ENCODE data around the gene ATRN. TPM values are rescaled to one million over a fixed set of nuclear protein-coding genes. Genes with fewer than 3 reads are reported as not detected.

Gene ATRN
- total and polyA plus RNA-seq, 2 experiments from 2014 or later, result 13.6 to 26.8 TPM

DNA sequence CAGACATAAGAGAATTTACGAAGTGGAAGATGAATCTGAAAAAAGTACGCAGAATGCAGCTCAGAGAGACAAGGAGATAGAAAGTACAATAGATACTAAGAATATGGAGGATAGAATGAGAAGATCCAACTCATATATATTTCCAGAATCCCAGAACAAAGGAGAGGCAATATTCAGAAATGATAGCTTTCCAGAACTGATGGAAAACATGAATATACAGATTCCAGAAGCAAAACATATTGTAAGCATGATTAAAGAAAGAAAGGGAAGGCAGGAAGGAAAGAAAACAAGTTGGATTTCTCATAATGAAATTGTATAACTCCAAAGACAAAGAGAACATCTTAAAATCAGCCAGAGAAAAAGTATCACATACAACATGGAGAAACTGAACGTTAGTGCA, 169.4 kb downstream of the ATRN start:
- Histone ChIP-seq H3K4me3 (no peak overlapping the region), H3K27me3 (no peaks in the 10 kb centered on the region), H3K36me3 (peaks cover 18% of the 10 kb centered on the region), H3K9me3 (ENCODE audit: low read depth) (no peaks in the 10 kb centered on the region), H3K4me1 (ENCODE audit: low read depth) (peaks cover 4% of the 10 kb centered on the region), H3K27ac (no peak overlapping the region)
- no peak for DNase-seq (ENCODE audit: low read depth in 1 of 2, low spot score in 1 of 2)
- TF ChIP-seq CTCF (IDR thresholded peaks at IDR 0.05; ENCODE audit: low read depth, low read length), result no peak

DNA sequence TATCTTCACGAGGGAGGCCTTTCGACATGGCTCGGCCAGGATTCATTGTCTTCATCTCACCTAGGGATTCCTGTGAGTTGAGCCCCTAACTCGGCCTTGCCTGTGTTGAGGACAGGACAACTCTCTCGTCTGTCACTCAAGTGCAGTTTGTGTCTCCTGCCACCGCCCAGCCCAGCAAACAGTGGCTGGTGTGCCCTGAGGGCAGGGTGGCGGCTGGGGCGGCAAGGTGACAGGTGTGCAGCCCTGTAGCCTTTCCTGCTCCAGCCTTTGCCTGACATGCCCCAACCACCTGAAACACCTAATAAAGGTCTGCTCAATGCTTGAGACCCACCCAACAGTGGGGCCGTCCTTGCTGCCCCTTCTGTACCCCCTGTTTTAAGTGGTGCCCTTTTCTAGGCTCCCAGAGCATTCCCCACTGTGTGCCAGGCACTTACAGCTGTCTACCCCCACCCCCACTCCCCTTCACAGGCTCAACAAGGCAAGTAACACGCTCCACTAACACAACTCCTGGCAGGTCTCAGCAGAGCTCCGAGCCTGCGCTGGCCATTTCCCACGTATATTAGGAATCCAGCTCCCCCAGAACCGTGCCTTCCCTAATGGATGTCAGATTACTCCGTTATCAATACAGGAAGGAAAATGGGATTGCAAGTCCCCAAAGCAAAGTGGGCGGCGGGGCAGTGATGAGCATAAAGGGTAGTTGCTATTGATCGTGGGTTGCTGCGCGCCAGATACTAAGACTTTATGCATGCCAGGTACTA, 174.7 kb downstream of the ATRN start:
- Histone ChIP-seq H3K9me3 (ENCODE audit: low read depth) (no peaks in the 10 kb centered on the region), H3K36me3 (peaks cover 20% of the 10 kb centered on the region), H3K27ac (no peak overlapping the region), H3K4me1 (ENCODE audit: low read depth) (no peaks in the 10 kb centered on the region), H3K27me3 (no peaks in the 10 kb centered on the region), H3K4me3 (no peak overlapping the region)
- no peak for TF ChIP-seq CTCF (IDR thresholded peaks at IDR 0.05; ENCODE audit: low read depth, low read length)
- no peak for DNase-seq (ENCODE audit: low read depth in 1 of 2, low spot score in 1 of 2)

GRCh38 chr20:3646067-3646440, 175.2 kb downstream of the ATRN start:
- peaks cover 20% of the 10 kb centered on the region for H3K36me3 ChIP-seq
- H3K27me3 ChIP-seq, result no peaks in the 10 kb centered on the region
- peak in 1 of 2 donors; percentile 11 for DNase-seq (ENCODE audit: low read depth in 1 of 2, low spot score in 1 of 2)
- H3K27ac ChIP-seq, result no peak overlapping the region
- no peak for TF ChIP-seq CTCF (IDR thresholded peaks at IDR 0.05; ENCODE audit: low read depth, low read length)
- no peaks in the 10 kb centered on the region for H3K4me1 ChIP-seq (ENCODE audit: low read depth)
- no peak overlapping the region for H3K4me3 ChIP-seq
- H3K9me3 ChIP-seq (ENCODE audit: low read depth), result no peaks in the 10 kb centered on the region

GRCh38 chr20:3646651-3647050, 175.8 kb downstream of the ATRN start:
- Histone ChIP-seq H3K9me3 (ENCODE audit: low read depth) (no peaks in the 10 kb centered on the region), H3K27ac (no peak overlapping the region), H3K4me3 (no peak overlapping the region), H3K27me3 (no peaks in the 10 kb centered on the region), H3K36me3 (peaks cover 20% of the 10 kb centered on the region), H3K4me1 (ENCODE audit: low read depth) (no peaks in the 10 kb centered on the region)
- DNase-seq (ENCODE audit: low read depth in 1 of 2, low spot score in 1 of 2), result no peak
- TF ChIP-seq CTCF (IDR thresholded peaks at IDR 0.05; ENCODE audit: low read depth, low read length), result no peak

DNA sequence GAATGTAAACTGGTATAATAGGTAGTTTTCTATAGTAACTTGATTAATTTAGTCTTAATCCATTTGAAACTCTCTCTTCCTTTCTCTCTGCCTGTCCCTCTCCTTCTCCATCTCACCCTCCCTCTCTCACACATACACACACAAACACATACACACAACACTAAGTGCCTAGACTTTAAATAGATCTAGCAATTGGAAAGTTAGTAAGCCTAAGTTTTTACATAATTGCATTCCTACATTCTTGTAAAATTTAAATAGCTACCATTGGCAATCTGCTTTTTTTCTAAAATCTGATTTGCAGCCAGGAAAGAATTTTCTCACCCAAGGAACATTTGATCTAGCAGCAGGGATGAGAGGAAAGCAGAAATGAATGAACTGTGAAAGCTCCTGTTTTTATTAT, 176.7 kb downstream of the ATRN start:
- TF ChIP-seq CTCF (IDR thresholded peaks at IDR 0.05; ENCODE audit: low read depth, low read length), result no peak
- Histone ChIP-seq H3K27ac (no peak overlapping the region), H3K9me3 (ENCODE audit: low read depth) (no peaks in the 10 kb centered on the region), H3K36me3 (peaks cover 20% of the 10 kb centered on the region), H3K27me3 (no peaks in the 10 kb centered on the region), H3K4me1 (ENCODE audit: low read depth) (no peaks in the 10 kb centered on the region), H3K4me3 (no peak overlapping the region)
- DNase-seq (ENCODE audit: low read depth in 1 of 2, low spot score in 1 of 2), result no peak
